SHP77 treated with DMSO at 0.1 percent for 48 hours (cell line): Measurements from ENCODE around the gene OTOP2.
"Not testable (repeated sequence)": the region's sequence is repeated elsewhere in the genome, so short reads cannot be mapped to it uniquely, and the experiment has no call there.

ENCODE experiments used
- DNase-seq: peaks from one replicate; lab custom pipeline; 2025; lab: John Stamatoyannopoulos, UW

OTOP2 gene

DNA sequence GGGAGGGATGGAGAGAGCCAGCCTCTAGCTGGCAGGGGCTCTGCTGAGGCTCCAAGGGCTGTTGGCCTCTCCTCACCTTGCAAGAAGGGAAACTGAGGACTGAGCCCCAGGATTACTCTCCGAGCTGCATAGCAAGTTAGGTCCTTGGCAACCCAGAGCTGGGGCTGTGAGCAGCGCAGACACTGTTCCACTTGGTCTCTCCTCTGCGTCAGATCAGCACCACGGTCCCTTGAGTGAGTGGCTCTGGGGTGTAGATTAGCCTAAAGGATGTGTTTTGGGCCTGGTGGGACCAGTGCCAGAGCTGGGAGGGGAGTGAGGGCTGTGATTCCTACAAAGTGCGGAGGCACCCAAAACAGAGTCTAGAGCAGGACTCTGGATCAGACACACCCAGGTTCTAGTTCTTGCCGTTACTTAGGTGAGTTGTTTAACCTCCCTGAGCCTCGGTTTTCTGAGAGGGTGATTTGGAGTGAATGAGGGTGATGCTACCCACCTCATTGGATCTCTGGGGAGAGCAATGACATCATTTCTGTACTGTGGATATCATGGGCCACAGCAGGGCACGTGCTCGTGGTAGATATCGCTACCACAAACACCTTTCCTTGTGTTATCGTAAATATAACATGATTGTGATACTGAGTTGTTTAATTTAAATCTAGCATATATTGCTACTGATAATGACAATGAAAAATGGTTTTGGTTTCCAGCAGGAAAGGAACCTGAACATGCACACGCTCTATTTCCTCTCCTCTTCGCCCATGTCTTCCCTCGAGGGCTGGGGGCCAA is 22.5 kb upstream of the OTOP2 start:
- DNase-seq: no peak

- DNase-seq: no peak
These were observed 21.0 kb upstream of the OTOP2 start for GRCh38 chr17:74903034-74903433.

- no peak for DNase-seq
These were observed 20.4 kb upstream of the OTOP2 start for GRCh38 chr17:74903671-74904070.

DNA sequence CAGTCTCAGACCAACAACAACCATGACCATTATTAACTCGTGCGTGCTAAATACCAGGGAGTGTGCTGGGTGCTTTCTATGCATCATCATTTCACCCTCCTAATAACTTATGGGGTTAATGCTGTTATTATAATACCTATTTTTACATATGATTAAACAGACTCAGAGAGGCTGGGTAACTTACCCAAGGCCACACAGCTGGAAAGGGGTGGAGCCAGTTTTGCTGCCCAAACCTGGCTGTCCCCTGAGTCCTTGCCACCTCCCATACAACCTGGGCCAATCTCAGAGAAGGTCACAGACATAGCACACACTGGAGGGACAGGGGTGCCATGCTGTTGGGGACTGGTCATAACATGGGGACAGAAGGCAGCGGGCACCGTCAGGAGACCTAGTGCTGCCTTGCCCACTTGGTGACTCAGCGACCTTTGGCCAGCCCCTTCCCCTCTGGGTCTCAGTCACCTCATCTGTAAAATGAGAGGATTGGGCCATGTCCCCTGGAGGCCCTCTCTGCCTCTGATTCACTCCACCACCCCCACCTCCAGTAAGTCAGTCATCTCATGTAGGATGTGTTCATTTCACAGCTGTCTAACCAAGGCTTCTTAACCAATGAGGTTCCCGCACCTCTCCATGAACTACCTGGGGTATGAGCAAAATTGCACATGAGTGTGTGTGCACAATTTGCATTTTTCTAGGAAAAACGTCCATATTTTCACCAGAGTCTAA is 19.2 kb upstream of the OTOP2 start:
- no peak for DNase-seq

- not testable (repeated sequence) for DNase-seq
These were observed 17.8 kb upstream of the OTOP2 start for GRCh38 chr17:74906214-74906793.

GRCh38 chr17:74907012-74907411 is 17.1 kb upstream of the OTOP2 start:
- DNase-seq: no peak

DNA sequence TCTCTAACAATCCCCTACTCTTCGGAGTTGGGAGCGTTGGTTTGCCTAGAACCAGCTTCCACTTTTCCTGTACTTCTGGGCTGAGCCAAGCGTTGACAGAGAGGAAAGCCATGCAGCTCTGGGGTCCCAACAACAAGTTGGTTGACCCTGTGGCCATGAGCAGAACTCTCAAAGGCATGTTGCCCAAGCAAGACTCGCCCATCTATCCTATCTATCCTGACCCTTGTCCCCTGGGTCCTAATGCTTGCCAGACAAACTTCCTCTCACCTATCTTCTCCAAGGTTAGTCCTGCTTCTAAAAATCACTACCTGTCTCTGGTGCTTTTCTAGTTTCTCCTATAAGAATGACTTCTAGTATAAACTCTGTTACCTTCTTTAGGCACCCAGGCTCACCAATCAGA is 15.0 kb upstream of the OTOP2 start:
- not testable (repeated sequence) for DNase-seq

- DNase-seq: not testable (repeated sequence)
These were observed 12.7 kb upstream of the OTOP2 start for GRCh38 chr17:74911423-74911822.

DNA sequence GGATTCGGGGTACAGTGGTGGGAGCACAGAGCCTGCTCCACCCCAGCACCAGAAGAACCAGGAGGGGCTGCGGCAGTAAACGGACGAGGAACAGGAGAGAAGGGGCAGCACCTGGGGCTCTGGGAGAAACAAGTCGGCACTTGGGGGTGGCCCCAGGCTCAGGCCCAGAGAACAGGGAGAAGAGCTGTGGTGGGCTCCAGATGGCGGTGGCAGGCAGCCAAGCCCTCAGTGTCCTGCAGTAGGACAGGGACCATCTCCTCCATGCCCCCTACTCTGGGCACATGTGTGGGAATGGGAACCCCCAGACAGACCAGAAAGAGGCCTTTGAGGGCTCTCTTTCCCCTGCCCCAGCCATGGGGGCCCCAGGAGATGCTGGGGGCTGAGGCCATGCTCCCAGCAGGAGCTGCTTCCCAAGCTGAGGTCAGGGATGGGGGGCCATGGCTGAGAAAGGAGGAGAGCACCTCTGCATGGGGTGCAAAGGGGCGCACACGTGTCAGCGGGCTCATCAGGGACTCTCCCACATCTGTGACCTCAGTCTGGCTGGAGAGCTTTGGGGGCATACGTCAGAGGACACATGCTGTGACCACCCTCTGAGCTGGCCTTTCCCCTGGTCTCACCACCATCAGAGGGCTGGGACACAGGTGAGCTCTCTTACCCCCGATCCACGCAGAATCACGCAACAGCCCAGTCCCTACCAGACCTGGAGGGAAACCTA is 7.8 kb upstream of the OTOP2 start:
- DNase-seq: no peak

DNA sequence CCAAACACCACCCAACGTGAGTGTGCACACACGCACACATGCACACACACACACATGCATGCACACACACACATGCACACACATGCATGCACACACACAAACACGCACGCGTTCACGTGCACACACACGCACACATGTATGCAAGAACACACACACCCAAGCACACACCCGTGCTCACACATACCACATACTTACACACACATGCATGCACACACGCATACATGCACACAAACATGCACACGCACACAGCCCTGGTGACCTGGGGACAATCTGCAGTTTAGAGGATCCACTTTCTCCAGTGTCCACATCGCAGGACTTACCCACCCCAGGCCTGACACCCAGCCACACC is 7.2 kb upstream of the OTOP2 start:
- DNase-seq: no peak

DNA sequence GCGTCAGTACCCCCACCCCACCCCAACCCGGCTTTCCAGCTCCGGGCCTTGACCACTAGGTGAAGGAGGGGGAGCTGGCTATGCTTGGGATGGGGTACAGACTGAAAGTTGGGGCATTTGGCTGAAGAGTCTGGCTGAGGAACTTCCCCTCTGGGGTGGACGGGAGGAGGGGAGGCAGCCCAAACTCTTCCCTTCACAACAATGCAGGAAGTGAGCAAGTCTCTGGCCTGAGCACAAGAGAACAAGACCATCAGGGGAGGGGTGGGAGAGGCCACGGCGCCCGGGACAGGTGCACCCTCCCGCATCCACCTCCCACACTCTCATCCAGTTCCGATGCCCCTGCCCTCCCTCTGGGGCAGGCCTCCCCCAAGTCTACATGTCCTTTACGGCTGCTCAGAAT is 6.6 kb upstream of the OTOP2 start:
- DNase-seq: no peak

DNA sequence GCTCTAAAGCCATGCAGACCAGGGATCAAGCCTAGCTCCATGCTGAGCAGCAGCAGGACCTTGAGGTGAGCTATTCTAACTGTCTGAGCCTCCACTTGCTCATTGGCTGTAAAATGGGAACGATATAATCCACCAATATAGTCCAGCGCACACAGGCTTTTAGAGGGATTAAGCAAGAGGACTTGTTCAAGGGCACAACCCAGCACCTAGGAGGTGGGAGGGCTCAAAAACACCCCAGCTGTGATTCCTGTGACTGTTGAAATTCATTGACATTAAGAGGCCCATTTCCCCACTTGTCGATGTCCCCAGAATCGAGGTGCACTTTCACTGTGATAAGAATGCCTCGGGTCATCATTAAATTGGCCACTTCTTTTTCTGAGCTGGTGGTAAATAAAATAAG is 5.2 kb upstream of the OTOP2 start:
- no peak for DNase-seq

DNA sequence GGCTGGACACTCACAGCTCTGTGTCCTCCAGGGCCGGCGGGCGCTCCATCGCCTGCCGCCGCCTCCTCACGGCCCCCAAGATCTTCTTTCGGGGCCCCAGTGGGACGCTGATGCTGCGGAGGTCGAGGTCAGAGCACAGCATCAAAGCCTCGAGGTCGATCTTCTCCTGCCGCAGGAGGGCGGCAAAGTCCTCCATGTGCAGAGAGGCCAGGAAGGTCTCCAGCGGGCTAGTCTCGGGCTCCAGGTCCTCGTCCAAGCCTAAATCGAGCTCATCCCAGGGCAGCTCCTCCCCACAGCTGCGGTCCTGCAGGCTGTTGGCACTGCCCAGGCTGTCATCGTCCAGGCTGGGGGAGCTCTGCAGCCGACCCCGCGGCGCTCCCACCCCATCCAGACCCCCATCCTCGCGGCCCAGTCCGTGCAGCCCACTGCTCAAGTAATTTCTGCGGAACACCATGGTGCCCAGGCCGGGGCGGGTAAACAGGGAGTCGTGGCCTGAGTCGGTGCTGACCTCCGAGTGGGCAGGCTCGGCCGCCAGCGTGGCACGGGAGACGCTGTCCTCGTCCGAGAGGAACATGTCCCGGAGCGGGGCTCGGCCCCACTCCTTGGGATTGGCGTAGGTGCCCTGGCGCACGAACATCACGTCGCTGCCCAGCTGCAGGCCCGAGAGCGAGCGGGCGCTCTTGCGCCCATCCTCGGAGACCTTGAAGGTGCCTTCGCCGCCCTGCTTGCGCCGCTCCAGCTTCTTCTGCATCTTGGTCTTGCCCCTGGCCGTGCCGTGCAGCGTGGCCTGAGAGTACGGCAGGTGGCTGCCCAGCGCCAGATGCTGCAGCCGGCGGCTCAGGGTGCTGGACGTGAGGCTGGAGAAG is 4.4 kb upstream of the OTOP2 start:
- DNase-seq: no peak

DNA sequence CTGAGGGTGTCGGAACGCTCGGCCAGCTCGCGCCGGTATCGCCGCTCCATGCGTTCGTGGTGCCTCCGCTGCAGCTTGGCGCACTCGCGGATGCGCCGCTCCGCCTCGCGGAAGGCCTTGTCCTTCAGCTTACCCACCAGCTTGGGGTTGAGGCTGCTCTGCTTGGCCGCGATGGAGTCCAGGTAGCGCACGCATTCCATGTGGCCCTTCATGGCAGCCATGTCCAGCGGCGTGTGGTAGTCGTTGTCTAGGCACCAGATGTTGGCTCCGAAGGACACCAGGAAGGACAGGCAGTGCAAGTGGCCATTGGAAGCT is 3.8 kb upstream of the OTOP2 start:
- no peak for DNase-seq

- no peak for DNase-seq
These were observed 3.4 kb upstream of the OTOP2 start for GRCh38 chr17:74920642-74921025.

GRCh38 chr17:74921026-74921681 is 2.9 kb upstream of the OTOP2 start:
- DNase-seq: no peak

DNA sequence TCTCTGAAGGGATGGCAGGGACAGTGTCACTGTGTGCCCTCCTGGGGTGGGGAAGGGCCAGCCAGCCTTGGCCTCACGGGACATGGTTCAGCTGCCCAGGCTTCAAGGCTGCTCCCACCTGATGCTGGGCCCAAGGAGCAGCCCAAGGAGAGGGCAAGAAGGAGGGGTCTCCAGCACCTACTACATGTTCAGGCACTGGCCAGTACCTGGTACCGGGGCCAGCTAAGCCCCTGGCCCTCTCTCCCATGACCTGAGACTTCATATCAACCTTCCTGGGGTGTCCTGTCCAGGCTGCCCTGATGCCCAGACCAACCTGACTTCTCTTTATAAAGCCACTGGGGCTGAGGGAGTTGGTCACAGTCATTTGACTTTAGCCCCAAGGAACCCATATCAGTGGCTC is 2.3 kb upstream of the OTOP2 start:
- no peak for DNase-seq

DNA sequence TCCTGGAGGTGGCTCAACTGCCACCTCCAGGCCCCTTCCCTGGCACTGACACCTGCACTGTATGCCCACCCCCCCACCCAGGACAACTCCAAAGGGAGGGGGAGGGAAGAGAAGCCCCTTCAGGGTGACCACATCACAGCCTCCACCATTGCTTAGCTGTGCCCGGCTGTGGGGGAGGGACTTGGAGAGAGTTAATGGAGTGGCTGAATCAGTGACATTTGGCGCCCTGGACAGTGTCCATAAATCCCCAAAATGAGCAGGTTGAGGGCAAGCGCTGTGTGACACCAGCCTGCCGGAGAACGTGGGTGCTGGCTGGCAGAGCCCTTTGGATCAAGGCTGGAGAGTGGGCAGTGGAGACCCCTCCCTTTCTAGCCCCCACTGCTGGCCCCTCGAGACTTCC is 1.9 kb upstream of the OTOP2 start:
- no peak for DNase-seq

DNA sequence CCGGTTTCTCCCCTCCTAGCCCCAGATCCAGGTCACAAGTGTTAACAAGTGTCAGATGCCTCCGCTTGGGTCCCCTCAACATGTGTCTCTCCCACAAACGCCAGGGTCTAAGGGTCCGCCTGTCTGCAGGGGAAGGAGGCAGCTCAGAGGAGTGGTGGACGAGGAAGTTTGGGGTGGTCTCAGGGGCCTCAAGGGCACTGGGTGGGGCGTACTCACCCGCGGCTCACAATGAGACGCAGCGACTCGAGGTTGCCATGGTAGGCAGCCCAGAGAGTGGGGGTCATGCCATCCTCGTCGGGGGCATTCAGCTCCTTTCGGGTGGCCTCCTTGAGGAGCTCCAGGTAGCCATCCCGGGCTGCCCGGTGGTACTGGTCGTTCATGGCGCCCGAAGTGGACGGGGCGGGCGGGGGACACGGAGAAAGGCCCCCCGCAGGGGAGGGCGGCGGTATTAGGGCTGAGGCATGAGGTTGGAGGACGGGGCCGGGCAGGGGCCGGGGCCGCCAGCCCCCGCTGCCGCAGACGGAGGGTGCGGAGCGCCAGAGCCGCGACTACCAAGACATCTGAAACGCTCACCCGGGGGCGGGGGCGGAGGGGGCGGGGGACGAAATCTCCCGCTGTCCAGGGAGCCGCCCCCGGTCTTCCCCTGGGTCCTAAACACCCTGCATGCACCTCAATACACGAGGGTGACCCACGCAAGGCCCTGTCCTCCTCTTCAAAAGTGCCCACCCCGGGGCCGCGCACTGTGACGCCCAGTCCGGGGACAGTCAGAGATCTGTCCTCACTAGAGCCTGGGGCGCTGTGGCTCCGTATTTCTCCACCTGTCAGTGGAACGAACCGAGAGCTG is 1.2 kb upstream of the OTOP2 start, which contains the start of gene USH1G:
Gene USH1G (minus strand): TSS at position 562 of the 844 bp plus-strand sequence. CDS start 182 bp downstream, at position 380.
- DNase-seq: no peak

DNA sequence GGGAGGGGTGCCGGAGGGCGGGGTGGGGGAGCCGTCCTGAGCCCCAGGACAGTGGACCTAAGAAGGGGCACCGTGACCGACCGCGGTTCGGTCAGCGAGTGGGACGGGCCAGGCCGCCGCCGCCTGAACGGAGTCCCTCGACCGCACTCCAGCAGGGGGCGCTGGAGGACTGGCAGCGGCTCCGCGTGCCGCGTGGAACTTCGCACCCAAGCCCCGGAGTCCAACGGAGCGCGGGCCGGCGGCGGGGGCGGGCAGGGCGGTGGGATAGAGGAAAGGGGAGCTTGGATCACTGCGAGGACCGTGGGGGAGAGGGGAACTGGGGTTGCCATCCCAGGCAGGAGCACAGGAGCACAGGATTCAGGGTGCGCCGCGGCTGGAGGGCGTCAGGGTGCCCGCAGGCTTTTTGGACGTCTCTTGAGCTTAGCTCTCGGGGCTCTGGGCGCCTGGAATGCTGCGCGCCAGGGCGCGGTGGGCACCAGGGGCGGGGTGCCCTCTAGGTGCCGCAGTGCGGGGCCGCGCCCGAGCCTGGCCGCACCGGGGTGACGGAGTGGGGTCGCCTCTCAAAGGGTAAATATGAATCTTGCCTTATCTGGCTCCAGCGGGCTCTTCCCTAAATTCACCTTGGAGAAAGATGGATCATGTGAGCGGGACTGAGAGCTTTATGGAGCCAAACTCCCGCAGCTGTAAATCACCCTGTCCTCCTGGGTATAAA is 379 bp upstream of the OTOP2 start:
- DNase-seq: no peak
